Neural progenitor cell (in vitro differentiated cells): ENCODE measurements around the gene PGAM2.

ENCODE experiments used
- EZH2 ChIP-seq: fragments of 200-600 bp; sonication (generic); IDR thresholded peaks from 2 replicates; pipeline ENCODE4 v1.6.1; 2017; ENCODE audit warnings: antibody characterized with exemption, mild to moderate bottlenecking, moderate library complexity
- TF ChIP-seq, protein P1 (sequence below): fragments of 200-600 bp; sonication (generic); IDR thresholded peaks from 2 replicates; pipeline ENCODE4 v1.5.1; 2017; ENCODE audit warnings: antibody characterized with exemption, mild to moderate bottlenecking

DNA sequence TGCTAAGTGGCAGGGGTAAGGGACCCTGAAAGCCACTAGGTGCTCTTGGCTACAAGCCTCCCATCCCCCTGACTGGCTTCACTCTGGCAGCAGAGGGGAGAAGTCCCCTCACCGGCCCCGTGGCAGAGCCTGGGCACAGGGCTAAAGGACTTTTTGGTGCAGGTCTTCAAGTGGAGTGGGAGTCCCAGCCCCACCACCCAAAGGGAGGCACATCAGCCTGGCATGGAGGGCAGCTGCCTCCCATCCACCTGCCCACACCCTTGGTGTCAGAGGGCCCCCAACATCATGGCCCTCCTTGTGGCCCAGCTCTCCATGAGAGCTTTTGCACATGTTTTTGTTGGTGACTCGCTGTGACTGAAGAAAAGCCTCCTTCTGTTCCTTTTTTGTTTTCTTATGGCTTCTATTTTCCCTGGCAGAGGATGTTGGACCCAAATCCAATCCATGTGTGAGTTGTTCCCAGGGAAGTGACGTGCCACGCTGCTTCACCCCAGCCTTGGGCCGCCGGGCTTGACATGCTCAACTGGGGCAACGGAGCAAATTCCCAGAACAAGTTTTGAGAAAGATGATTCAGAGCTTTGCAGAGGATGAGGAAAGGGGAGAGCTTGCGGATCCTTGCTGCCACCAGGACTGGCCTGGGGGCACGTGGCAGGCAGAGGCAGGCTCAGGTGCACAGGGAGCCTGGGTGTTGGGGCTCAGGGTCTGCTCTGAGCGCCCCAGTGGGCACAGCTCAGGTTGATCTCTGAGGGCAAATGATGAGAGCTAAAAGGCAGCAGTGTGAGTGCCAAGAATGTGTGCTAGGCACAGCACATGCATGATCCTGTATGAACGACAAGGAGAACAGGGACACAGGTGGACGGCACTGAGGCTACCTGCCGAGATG lies 36.8 kb upstream of the PGAM2 start:
- TF ChIP-seq, protein P1, sequence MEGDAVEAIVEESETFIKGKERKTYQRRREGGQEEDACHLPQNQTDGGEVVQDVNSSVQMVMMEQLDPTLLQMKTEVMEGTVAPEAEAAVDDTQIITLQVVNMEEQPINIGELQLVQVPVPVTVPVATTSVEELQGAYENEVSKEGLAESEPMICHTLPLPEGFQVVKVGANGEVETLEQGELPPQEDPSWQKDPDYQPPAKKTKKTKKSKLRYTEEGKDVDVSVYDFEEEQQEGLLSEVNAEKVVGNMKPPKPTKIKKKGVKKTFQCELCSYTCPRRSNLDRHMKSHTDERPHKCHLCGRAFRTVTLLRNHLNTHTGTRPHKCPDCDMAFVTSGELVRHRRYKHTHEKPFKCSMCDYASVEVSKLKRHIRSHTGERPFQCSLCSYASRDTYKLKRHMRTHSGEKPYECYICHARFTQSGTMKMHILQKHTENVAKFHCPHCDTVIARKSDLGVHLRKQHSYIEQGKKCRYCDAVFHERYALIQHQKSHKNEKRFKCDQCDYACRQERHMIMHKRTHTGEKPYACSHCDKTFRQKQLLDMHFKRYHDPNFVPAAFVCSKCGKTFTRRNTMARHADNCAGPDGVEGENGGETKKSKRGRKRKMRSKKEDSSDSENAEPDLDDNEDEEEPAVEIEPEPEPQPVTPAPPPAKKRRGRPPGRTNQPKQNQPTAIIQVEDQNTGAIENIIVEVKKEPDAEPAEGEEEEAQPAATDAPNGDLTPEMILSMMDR: no peak
- TF ChIP-seq EZH2: no peak
